Measurements from ENCODE around the gene DHRS11.
"Not testable (repeated sequence)": the region's sequence is repeated elsewhere in the genome, so short reads cannot be mapped to it uniquely, and the experiment has no call there.

The DHRS11 gene

GRCh38 chr17:36593656-36594316 is 2.1 kb downstream of the DHRS11 start:
- peak; percentile 52 to 79 for DNase-seq

GRCh38 chr17:36594626-36595401 is 3.1 kb downstream of the DHRS11 start:
- DNase-seq, result no peak

- DNase-seq, result no peak
Observed at GRCh38 chr17:36597226-36597625, 5.5 kb downstream of the DHRS11 start.

- DNase-seq, result no peak
Observed at GRCh38 chr17:36597866-36598777, 6.4 kb downstream of the DHRS11 start.

DNA sequence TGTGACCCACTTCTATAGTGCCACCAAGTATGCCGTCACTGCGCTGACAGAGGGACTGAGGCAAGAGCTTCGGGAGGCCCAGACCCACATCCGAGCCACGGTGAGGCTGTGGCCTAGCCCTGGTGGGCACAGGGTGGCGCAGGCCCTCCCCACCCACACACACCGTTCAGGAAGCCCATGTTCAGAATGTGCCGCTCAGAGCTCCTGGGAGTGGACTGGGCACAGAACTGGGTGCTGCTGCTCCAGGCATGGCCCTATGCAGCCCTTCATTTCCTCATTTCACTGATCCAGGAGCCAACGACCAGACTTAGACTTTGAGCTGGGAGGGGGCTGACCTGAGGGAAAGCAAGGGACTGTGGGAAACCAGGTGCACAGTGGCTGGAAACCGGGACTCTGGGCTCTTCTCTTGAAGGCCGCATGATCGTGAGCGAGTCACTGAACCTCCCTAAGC is 7.3 kb downstream of the DHRS11 start:
- DNase-seq, result no peak

GRCh38 chr17:36599546-36600250 is 8.0 kb downstream of the DHRS11 start:
- DNase-seq, result no peak

GRCh38 chr17:36600465-36600864 is 8.8 kb downstream of the DHRS11 start:
- DNase-seq, result no peak

DNA sequence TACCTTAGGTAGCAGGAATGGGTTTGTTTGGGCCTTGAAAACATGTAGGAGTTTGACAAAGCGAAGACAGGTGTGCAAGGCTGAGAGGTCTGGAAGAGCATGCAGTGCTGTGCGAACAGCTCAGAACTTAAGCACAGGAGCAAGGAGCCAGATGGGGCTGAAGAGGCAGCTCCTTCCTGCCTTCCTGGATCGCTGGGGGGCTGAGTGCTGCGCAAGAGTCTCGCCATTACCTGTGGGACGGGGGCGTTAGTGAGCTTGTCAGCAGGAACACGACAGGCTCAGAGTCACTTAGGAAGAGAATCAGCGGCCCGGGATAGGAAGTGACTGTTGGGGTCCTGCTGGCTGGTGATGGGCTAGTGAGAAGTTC is 9.2 kb downstream of the DHRS11 start:
- DNase-seq, result no peak

- peak; percentile 95 for DNase-seq
Observed at GRCh38 chr17:36601303-36602029, 9.8 kb downstream of the DHRS11 start, which contains the start of gene MRM1. MRM1 (plus strand) TSS chr17:36601583; CDS start chr17:36601811, 228 bp downstream.

DNA sequence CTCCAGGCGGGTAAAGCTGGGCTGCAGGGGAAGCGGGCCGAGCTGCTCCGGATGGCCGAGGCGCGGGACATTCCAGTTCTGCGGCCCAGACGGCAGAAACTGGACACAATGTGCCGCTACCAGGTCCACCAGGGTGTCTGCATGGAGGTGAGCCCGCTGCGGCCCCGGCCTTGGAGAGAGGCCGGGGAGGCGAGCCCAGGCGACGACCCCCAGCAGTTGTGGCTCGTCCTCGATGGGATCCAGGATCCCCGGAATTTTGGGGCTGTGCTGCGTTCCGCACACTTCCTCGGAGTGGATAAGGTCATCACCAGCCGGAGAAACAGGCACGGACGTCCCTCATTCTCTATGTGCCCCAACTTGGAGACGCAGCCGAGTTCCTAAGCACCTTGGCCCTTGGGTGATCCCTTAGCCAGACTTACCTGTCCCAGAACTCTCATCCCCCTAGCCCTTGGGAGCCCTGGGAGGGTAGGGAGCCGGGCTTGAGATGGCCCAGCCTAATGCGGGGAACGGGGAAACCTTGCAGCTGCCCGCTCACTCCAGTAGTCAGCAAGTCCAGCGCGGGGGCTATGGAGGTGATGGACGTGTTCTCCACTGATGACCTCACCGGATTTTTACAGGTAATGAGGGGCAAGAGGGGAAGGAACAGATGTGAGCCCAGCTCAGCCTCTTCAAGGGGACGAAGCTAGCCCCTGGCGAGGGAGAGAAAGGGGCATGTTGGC is 10.5 kb downstream of the DHRS11 start:
- DNase-seq, result no peak

GRCh38 chr17:36602924-36603384 is 11.3 kb downstream of the DHRS11 start:
- DNase-seq, result peak; percentile 49 to 70

DNA sequence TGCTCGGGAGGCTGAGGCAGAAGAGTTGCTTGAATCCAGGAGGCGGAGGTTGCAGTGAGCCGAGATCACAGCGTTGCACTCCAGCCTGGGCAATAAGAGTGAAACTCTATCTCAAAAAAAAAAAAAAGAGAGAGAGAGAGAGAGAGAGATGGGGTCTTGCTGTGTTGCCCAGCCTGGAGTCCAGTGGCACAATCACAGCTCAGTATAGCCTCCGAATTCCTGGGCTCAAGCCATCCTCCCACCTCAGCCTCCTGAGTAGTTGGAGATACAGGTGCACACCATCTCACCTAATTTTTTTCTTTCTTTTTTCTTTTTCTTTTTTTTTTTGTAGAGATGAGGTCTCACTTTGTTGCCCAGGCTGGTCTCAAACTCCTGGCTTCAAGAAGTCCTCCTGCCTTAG is 13.3 kb downstream of the DHRS11 start:
- DNase-seq, result not testable (repeated sequence)

DNA sequence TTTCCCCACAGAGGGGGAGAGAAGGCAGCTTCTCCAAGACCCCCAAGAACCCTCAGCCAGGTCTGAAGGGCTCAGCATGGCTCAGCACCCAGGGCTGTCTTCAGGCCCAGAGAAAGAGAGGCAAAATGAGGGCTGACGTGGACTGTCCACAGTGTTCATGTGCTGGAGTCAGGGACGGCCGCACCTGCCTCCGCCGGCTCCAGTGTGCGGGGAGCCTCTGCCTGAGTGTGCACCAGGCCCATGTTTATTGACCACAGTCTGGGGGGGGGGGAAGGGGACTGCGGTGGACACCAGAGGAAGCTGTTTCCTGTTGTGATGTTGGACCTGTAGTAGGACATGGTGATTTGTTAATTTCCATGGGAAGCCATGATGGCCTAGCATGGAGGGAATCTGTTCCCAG is 16.6 kb downstream of the DHRS11 start:
- no peak for DNase-seq

- DNase-seq, result peak; percentile 63 to 86
Observed at GRCh38 chr17:36608794-36609497, 17.3 kb downstream of the DHRS11 start.

- no peak for DNase-seq
Observed at GRCh38 chr17:36609498-36609862, 17.8 kb downstream of the DHRS11 start.

- no peak for DNase-seq
Observed at GRCh38 chr17:36610474-36610873, 18.8 kb downstream of the DHRS11 start.

GRCh38 chr17:36611345-36612072 is 19.8 kb downstream of the DHRS11 start:
- peak in 1 of 2 donors; percentile 58 for DNase-seq

- DNase-seq, result no peak
Observed at GRCh38 chr17:36612323-36612722, 20.6 kb downstream of the DHRS11 start.

DNA sequence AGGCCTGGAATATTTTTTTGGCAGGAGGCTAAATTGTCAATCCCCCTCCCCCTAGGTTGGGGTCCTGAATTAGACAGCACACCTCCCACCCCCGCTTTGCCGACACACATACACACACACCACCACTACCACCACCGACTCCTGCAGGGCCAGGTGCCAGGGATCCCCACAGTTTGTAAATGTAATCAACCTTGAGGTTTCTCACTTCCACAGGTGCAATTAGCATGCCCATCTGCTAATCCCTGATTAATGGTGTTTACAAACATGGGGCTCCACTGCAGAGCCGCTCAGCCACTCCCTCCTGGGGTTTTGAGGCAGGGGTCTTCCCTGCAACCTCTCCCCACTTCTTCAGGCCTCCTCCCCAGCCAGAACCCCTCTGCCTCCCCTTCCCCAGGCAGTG is 21.5 kb downstream of the DHRS11 start:
- no peak for DNase-seq

DNA sequence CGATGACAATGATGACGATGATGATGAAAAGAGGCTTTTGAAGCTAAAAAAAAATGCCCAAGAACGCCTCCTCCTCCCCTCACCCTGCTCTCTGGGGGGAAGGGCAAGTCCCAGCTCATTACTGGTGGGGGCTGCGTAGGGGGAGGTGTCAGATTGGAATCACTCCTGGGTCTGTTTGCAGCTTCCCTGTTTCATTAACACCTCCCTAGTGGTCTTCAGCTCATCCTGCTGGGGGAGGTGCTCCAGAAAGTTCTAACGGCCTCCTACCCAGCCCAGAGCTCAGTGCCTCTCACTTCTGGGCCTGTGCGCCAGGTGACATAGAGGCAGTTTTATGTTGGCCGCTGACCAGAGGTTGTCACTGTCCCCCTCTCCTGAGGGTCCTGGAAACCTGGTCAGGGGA is 22.4 kb downstream of the DHRS11 start:
- DNase-seq, result no peak
